HG02973 (cell line): ENCODE results near the gene KCNH5.
"Not testable (repeated sequence)": the region's sequence is repeated elsewhere in the genome, so short reads cannot be mapped to it uniquely, and the experiment has no call there.

Experiments
- ATAC-seq: cut with Tn5 transposase; IDR thresholded peaks from one replicate; pipeline ENCODE4 v1.9.1; 2021; ENCODE audit warnings: moderate library complexity; ENCODE audit not compliant: unreplicated experiment

The KCNH5 gene

DNA sequence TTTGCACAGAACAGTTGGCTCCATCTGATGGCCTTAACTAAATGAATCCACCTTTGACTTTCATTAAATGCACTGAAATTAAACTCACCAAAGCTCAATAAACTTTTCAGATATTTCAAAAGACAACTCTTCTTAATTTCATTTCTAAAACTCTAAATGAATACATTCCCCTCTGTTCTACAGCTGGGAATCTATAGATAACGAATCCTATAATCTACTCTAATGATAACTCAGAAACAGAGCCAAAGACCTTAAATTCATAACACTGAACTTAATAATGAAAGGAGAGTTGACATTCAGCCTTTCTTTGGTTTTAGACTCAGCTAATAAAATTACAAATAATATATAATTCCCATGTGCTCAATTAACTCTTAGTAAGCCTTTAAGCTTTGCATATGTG is 150.5 kb downstream of the KCNH5 start:
- no peak for ATAC-seq

DNA sequence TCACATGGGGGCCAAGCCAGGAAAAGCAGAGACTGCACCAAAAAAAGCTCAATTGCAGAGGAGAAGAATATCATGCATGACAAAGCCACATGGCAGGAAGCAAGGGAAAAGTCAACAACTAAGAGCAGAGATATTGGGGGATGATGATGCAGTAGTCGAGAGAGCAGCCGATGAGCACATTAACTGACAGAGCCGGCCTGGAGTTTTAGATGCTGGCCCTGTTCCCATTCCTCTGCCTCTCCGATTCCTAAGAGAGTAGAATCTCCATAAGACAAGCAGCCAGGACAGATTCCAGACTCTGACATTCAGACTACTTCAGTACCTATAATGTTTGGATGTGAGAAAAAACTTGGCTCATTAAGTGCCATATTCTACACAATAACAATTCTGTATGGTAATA is 155.9 kb downstream of the KCNH5 start:
- ATAC-seq: no peak

DNA sequence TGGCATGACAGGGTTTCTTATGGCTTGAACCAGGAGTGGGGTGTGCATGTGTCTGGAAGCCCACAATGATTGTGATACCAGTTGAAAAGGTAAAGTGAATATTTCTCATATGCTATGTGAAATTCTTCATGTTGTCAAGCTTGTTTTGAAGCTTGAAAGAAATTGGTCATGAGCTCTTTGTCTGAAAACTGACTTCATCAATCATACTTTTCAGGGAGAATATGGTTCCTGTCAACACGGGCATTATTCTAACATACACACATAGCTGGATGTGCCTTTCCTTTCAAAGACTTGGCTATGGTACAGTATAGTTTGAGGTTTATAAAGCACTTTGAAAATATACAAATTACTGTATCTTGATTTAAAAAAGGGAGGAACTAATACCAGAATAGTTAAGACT is 158.8 kb downstream of the KCNH5 start:
- no peak for ATAC-seq

DNA sequence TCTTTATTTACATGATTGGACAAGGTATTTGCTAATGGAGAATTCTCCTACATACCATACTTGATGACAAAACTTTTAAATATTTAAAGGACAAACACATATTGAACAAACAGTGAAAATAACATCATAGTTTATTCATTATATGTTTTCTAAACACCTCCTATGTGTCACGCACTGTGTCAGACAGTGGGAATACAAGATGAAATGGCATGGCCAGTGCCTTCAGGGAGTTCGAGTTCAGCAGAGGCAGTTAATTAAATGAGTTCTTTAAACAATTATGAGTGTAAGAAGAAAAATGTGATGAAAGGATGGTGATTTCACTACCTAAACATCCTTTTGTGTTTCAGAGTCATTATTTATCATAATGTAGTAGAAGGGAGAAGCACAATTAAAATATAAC is 159.8 kb downstream of the KCNH5 start:
- ATAC-seq: no peak

DNA sequence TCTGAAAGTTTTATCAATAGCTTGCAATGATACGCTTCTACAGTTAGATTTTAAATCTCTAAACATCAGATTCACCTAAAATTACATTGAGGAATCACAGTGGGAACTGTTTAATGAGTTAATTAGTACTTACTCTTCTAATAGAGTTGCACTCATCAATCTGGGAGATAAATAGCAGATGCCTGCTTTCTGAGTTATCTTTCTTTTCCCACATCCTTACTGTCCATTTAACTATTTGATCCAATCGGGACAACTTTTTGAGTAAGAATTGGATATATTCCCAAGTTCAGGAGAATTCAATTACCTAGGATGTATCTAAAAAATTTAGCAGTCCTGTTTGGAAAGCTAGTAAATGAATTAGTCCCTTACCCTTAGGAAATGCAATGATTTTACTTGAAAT is 162.3 kb downstream of the KCNH5 start:
- ATAC-seq: no peak

DNA sequence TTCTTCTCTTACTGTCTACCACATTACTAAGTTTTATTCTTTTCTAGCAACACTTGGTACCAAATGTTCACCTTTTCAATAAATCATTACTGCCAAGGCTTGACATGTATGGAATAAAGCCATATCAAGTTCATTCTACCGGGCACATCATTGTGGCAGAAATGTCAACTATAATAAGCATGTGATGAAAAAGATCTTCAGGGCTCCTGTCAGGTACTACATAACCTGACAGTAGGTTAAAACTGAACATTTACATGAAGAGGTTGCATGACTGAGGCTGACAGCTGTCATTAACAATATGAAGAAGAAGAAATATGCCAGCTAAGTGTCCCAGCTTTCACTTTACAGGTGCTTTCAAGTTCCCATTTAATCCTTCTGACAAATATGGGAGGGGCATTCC is 178.9 kb downstream of the KCNH5 start:
- no peak for ATAC-seq

DNA sequence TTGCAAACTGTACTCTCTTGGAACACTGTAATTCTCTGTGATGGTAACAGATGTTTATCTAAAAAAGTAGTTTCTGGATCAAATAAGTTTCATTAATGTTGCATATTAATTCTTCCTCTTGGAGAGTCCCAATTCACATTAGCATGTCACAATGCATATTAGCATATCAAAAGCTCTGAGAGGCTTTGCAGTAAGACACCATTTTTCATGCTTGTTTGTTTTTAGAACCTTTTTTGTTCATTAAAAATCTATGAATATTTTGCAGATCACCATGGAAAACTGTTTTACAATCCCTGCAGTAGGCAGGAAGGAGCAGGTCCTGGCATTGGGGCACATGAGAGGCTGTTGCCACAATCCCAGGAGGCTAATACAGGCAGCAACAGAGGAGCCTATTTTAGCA is 180.7 kb downstream of the KCNH5 start:
- no peak for ATAC-seq

DNA sequence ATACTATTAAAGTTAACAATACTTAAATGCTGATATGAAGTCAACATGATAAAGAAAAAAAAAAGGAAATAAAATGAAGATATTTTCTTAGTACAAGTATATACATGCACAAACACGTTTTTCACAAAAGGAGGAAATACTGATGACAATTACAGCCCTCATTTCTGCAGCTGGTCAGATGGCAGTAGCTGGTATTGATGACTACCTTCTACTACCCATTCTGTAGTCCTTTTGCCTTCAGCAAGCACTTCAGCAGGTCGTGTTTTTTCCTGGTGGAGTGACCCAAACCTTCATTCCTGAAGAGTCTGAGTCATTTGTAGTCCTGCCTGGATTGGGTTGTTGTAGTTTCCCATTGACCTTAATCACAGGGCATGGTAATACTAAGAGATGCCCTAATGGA is 187.2 kb downstream of the KCNH5 start:
- not testable (repeated sequence) for ATAC-seq

DNA sequence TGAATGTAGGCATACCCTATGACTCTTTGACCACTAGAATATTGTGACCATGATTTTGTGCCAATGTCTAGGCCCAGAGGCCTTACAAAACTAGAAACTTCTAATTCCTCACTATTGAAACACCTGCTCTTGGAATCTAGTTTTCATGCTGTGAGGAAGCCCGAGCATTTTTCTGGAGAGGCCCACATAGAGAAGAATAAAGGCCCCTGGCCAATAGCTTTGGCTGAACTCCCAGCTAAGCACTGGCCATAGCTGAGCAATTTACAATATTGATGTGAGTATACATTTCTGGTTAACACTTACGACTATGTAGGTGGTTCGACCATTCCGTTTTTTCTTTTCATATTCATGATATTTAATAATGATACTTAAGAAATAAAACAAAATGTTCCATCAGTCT is 190.3 kb downstream of the KCNH5 start:
- no peak for ATAC-seq

DNA sequence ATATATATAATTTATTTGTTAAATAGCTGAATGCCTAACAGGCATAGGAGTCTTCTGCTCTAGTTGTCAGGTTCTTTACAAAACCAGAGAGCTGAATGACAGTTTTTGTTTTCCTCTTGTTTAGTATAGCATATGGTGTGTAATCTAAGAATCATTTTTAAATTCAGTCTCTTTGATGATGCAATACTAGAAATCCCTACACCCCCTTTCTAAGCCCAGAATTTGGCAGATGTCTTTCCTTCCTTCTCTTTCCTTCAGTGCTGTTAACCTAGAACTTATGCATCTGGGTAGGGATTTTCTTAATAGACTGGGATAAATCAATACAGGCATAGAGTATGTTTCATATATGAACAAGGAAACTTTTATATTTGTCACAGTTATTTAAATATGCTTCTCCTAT is 198.1 kb downstream of the KCNH5 start:
- ATAC-seq: no peak

DNA sequence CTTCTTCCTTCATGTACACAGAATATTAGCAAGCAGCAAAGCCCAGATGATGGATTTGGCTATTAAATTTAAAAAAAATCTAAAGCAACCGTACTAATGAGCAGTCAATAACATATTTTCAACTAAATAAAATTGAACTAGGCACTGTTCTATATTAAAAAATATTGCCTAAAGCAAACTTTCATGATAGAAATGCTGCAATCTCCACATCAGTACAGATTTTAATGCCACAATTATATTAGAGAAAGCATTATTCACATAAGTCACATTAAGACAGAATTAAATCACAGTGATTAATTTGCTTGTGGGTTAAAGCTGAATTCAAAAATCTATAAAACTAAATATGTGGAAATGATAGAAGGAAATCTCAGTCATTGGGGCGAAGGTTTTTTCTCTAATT is 200.7 kb downstream of the KCNH5 start:
- ATAC-seq: no peak

DNA sequence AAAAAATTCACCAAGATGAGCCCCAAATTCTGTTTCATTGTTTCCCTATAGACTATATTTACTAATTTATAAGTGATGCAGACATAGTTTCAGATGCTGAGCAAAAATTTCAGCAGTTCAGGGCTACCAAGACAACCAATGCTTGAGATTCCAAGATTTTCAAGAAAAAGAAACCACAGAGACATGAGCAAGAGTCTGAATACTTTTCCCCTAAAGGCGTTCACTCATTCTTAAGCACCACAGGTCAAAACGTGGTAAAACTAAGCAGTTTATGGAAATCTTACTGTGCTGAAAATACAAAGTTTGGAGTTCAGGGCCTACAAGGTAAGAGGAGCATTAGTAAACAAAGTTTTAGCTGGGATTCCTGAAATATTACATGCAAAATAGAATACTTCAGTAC is 221.2 kb downstream of the KCNH5 start:
- ATAC-seq: no peak

DNA sequence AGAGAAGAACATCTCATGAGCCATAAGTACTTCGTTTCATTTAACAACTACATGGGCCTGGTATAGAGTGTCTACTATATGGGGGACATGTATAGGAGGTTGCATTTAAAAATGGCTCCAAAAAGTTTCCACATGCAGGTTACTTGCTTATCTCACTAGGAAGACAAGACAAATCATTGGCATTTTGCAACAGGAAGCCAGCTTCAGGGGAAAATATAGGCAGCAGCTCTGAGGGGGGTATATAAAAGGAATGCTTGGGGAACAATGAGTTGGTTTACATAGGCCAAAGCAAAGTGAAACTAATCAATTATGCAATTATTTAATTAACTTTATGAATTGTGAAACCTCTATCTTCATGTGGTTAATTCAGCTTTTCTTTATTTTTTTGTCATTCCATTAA is 225.3 kb downstream of the KCNH5 start:
- no peak for ATAC-seq

DNA sequence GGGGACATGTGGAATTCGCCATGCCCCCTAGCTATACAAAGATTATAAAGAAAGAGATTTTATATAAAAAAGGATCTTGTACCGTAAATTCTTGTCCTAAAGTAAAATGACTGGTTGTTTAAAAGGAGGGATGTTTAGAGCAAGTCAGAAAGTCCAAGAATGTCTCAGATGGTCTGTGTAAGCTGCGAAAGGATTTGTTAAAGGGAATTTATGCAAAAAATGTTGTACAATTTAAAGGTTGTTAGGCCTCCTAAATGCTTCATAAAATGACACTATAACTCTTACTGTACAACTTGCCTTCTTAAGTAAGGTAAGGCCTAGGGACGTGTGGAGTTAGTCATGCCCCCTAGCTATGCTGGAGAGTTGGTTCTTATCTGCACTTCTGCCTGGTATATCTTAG is 237.6 kb downstream of the KCNH5 start:
- ATAC-seq: no peak

DNA sequence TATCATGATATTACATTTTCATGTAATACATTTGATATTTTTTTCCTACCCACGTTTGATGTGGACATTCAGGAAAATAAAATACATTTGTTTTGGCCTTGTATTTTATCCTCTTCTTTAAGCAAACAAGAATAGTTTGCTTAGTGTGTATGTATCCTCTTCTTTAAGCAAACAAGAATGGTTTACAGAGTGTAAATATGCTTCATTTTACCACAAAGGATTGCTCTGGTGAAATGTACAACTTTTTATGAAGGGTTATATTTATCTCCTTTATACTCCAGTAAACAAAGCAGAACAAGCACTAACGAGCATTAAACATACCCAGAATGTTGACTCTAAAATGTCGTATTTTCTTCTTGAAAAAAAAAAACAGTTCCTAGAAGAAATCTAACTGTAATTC is 244.7 kb downstream of the KCNH5 start:
- ATAC-seq: no peak

DNA sequence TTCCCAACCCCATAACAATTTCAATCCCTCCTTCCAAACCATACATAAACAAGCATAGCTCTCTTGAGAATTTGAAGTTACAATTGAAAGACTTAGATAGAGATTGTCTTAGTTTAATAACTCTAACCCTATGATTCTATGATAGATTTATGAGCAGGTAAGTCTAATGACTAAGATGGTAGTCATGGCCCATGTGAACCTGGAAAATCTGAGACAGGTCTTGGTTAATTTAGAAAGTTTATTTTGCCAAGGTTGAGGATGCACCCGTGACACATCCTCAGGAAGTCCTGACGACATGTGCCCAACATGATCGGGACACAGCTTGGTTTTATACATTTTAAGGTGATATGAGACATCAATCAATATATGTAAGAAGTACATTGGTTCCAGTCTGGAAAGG is 248.8 kb downstream of the KCNH5 start:
- no peak for ATAC-seq

DNA sequence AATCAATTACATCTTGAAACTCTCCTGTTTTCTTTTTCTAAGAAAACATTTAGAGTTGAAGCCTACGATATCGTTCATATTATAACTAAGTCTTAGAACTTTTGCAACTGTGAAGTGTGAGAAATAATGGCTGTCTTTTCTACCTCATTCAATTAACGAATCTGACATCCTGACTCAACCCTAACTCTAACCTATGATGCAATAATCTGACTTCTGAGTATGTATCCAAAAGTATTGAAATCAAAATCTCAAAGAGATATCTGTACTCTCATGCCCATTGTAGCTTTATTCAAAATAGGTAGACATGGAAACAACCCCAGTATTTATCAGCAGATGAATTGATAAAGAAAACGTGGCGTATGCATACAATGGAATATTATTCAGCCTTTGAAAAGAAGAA is 252.7 kb downstream of the KCNH5 start:
- no peak for ATAC-seq

DNA sequence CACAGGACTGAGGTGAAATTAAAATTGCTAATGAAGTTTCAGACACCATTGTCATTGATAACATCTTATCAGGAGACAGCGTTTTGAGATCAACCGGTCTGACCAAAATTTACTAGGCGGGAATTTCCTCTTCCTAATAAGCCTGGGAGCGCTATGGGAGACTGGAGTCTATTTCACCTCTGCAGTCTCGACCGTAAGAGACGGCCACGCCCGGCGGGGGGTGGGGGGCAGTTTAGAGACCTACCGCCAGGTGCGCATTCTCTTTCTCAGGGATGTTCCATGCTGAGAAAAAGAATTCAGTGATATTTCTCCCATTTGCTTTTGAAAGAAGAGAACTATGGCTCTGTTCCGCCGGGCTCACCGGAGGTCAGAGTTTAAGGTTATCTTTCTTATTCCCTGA is 263.9 kb downstream of the KCNH5 start:
- ATAC-seq: not testable (repeated sequence)

DNA sequence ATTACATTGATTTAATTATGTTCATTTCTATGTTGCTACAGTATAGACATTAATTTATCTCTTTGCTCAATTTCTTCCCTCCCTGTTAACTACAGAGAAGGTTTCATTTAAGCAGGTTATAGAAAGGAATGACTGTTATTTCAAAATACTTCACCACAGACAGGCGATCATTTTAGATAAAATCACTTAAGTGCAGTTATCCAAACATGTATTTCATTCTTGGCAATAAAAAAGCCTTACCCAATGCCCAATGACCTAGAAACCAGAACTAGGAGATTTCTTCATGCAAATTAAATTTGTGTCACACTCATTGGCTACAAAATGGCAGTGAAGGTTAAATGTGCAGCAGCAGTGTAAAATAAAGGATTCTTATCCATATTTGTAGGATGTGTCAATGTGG is 266.4 kb downstream of the KCNH5 start:
- ATAC-seq: no peak

DNA sequence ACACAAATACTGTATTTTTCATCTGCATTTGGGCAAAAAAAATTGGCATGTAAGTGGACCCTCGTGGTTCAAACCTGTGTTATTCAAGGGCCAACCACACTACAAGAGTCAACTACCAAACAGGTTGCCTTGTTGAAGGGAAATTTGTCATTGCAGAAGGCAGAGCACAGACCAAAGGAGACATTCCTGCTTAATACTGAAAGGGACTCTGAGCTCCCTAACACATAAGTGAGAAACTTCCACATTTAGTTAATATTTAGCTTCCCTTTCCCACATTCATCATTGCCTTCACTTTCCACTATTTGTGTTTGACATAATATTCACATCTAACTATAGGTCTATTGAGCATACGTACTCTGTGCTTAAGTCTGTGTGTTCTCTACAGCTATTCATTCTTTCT is 266.9 kb downstream of the KCNH5 start:
- ATAC-seq: no peak

DNA sequence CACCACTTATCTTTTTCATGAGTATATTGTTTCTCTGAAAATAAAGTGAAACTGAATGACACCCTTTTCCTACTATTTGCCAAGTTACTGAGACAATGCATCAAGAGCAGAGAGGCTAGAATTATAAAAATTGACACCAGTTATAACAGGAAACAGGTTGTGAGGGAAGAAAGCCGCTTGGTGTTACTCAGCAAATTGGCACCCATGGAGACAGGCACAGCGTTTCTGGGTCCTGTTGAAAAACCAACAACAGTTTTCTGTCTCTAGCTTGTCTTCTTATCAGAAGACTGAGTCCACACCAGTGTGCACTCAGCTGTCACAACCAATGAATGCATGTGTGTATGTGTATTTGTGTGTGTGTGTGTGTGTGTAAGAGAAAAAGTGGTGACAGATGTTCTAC is 267.7 kb downstream of the KCNH5 start:
- no peak for ATAC-seq

DNA sequence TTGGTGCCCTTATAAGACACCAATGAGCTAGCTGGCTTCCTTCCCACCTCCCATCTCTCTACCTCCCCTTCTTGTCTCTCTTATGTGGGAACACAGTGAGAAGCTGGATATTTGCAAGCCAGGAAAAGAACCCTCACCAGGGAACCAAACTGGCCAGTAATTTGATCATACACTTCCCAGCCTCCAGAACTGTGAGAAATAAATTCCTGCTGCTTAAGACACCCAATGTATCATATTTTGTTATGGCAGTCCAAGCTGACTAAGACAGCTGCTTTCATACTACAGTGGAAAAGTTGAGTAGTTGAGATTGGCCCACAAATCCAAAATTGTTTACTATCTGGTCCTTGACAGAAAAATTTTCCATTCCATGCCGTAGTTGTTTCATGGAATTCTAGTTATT is 269.0 kb downstream of the KCNH5 start:
- no peak for ATAC-seq

DNA sequence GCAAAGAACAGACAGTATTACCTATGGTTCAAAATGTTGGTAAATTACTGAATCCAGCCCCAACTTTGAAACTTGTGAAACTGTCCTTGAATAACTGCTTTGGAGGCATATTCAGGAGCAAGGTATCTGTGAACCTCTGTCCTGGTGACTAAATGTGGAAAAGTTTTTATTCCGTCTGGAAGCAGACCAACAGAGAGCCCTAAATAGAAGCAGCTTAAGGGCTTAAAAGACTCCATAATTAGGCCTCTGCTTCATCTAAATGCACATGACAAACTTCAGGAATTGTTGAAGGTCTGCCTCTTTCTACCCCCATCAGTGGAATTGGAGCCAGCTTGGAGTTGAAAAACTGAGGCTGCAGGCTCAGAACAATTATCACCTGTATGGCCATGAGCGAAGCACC is 276.5 kb downstream of the KCNH5 start:
- no peak for ATAC-seq

DNA sequence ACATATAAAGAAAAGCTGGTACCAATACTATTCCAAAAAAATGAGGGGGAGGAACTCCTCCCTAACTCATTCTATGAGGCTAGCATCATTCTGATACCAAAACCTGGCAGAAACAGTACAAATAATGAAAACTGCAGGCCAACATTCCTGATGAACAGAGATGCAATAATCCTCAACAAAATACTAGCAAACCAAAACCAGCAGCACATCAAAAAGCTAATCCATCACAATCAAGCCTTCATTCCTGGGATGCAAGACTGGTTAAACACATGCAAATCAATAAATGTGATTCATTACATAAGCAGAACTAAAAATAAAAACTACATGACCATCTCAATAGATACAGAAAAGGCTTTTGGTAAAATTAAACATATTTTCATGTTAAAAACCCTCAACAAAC is 281.3 kb downstream of the KCNH5 start:
- ATAC-seq: no peak
